Measurements from ENCODE around the gene SSTR3. TPM values are rescaled to one million over a fixed set of nuclear protein-coding genes. Genes with fewer than 3 reads are reported as not detected.
"Not testable (repeated sequence)": the region's sequence is repeated elsewhere in the genome, so short reads cannot be mapped to it uniquely, and the experiment has no call there.

Gene SSTR3
- total RNA-seq, 2 donors from 2014 or later = not detected

GRCh38 chr22:37176464-37177061, 35.7 kb downstream of the SSTR3 start:
- DNase-seq (ENCODE audit: low spot score) = peak; percentile 92
- intact Hi-C loops (cut with DNase I) = no loop called here

- DNase-seq (ENCODE audit: low spot score) = peak; percentile 67
- intact Hi-C loops (cut with DNase I) = no loop called here
Measured at GRCh38 chr22:37175414-37176281, 36.6 kb downstream of the SSTR3 start.

GRCh38 chr22:37174964-37175363, 37.3 kb downstream of the SSTR3 start:
- intact Hi-C loops (cut with DNase I) = no loop called here
- DNase-seq (ENCODE audit: low spot score) = peak; percentile 5

GRCh38 chr22:37173709-37174108, 38.6 kb downstream of the SSTR3 start:
- DNase-seq (ENCODE audit: low spot score) = peak; percentile 82
- intact Hi-C loops (cut with DNase I) = no loop called here

- peak; percentile 67 for DNase-seq (ENCODE audit: low spot score)
- intact Hi-C loops (cut with DNase I) = no loop called here
Measured at GRCh38 chr22:37172266-37173245, 39.7 kb downstream of the SSTR3 start.

GRCh38 chr22:37171662-37172061, 40.6 kb downstream of the SSTR3 start:
- intact Hi-C loops (cut with DNase I) = no loop called here
- peak; percentile 14 for DNase-seq (ENCODE audit: low spot score)

GRCh38 chr22:37170689-37171405, 41.4 kb downstream of the SSTR3 start:
- intact Hi-C loops (cut with DNase I) = not testable (repeated sequence)
- DNase-seq (ENCODE audit: low spot score) = peak; percentile 69

GRCh38 chr22:37169947-37170688, 42.2 kb downstream of the SSTR3 start:
- peak; percentile 72 for DNase-seq (ENCODE audit: low spot score)
- intact Hi-C loops (cut with DNase I) = loop anchor here in 1 of 2 donors (5.0 kb wide), 1 partner anchor 92 kb away; no protein-coding TSS in a partner anchor

GRCh38 chr22:37169406-37169805, 42.9 kb downstream of the SSTR3 start:
- intact Hi-C loops (cut with DNase I) = loop anchor here in 1 of 2 donors (5.0 kb wide), 1 partner anchor 93 kb away; no protein-coding TSS in a partner anchor
- peak; percentile 25 for DNase-seq (ENCODE audit: low spot score)

- DNase-seq (ENCODE audit: low spot score) = peak; percentile 31
- intact Hi-C loops (cut with DNase I) = loop anchor here (2.0 to 5.0 kb wide), 2 partner anchors 31 to 94 kb away; no protein-coding TSS in a partner anchor
Measured at GRCh38 chr22:37167981-37168647, 44.2 kb downstream of the SSTR3 start.

- intact Hi-C loops (cut with DNase I) = loop anchor here (2.0 to 5.0 kb wide), 2 partner anchors 31 to 95 kb away; no protein-coding TSS in a partner anchor
- peak; percentile 79 for DNase-seq (ENCODE audit: low spot score)
Measured at GRCh38 chr22:37167176-37167980, 44.9 kb downstream of the SSTR3 start.

GRCh38 chr22:37166675-37167066, 45.6 kb downstream of the SSTR3 start:
- peak; percentile 95 for DNase-seq (ENCODE audit: low spot score)
- intact Hi-C loops (cut with DNase I) = loop anchor here (2.0 to 5.0 kb wide), 2 partner anchors 32 to 96 kb away; no protein-coding TSS in a partner anchor

- intact Hi-C loops (cut with DNase I) = loop anchor here (2.0 to 5.0 kb wide), 2 partner anchors 33 to 96 kb away; no protein-coding TSS in a partner anchor
- DNase-seq (ENCODE audit: low spot score) = peak; percentile 58
Measured at GRCh38 chr22:37165940-37166674, 46.2 kb downstream of the SSTR3 start.

- intact Hi-C loops (cut with DNase I) = loop anchor here in 1 of 2 donors (5.0 kb wide), 1 partner anchor 97 kb away; no protein-coding TSS in a partner anchor
- DNase-seq (ENCODE audit: low spot score) = no peak
Measured at GRCh38 chr22:37165066-37165465, 47.2 kb downstream of the SSTR3 start.

- DNase-seq (ENCODE audit: low spot score) = no peak
- intact Hi-C loops (cut with DNase I) = no loop called here
Measured at GRCh38 chr22:37164505-37164887, 47.8 kb downstream of the SSTR3 start.

Measured in posterior vena cava (tissue), 2 donors.